Panc1 (cell line): ENCODE measurements around the gene EDN3.

Source experiments
- CTCF ChIP-seq: fragments of 450-650 bp; IDR thresholded peaks from 2 replicates; pipeline ENCODE4 v1.5.1; 2017; ENCODE audit warnings: mild to moderate bottlenecking
- POLR2AphosphoS5 ChIP-seq: IDR thresholded peaks from 2 replicates; pipeline ENCODE4 v1.6.1; 2012; ENCODE audit warnings: mild to moderate bottlenecking, low read depth, low read length, moderate library complexity
- TCF7L2 ChIP-seq: IDR thresholded peaks from 2 replicates; pipeline ENCODE4 v1.6.1; 2011; ENCODE audit warnings: mild to moderate bottlenecking, low read depth, low read length, inconsistent platforms
- TF ChIP-seq, protein P1 (sequence below), 2 experiments: IDR thresholded peaks; 2 replicates each; pipeline ENCODE4 v1.6.1; 2011 to 2012; ENCODE audit warnings: low read depth in 2 of 2, control low read depth in 1 of 2, low read length in 1 of 2, mild to moderate bottlenecking in 1 of 2, moderate library complexity in 1 of 2; ENCODE audit not compliant: insufficient read depth in 1 of 2

DNA sequence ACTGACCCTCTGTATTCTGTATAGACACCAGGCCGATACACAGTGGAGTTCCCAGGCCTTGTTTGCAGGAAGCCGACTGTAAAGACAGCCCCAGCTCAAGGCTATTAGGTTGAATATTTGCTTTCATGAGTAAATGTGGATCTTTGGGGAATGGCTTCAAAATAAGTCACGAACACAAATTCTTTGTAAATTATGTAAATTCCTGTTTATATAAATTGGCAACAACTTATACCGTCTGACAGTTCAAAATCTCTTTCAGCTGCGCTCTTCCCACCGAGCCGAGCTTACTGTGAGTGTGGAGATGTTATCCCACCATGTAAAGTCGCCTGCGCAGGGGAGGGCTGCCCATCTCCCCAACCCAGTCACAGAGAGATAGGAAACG lies 24.7 kb downstream of the EDN3 start:
- TF ChIP-seq CTCF (no peak), POLR2AphosphoS5 (no peak), TCF7L2 (no peak)
- TF ChIP-seq, protein P1, sequence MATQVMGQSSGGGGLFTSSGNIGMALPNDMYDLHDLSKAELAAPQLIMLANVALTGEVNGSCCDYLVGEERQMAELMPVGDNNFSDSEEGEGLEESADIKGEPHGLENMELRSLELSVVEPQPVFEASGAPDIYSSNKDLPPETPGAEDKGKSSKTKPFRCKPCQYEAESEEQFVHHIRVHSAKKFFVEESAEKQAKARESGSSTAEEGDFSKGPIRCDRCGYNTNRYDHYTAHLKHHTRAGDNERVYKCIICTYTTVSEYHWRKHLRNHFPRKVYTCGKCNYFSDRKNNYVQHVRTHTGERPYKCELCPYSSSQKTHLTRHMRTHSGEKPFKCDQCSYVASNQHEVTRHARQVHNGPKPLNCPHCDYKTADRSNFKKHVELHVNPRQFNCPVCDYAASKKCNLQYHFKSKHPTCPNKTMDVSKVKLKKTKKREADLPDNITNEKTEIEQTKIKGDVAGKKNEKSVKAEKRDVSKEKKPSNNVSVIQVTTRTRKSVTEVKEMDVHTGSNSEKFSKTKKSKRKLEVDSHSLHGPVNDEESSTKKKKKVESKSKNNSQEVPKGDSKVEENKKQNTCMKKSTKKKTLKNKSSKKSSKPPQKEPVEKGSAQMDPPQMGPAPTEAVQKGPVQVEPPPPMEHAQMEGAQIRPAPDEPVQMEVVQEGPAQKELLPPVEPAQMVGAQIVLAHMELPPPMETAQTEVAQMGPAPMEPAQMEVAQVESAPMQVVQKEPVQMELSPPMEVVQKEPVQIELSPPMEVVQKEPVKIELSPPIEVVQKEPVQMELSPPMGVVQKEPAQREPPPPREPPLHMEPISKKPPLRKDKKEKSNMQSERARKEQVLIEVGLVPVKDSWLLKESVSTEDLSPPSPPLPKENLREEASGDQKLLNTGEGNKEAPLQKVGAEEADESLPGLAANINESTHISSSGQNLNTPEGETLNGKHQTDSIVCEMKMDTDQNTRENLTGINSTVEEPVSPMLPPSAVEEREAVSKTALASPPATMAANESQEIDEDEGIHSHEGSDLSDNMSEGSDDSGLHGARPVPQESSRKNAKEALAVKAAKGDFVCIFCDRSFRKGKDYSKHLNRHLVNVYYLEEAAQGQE (IDR thresholded peaks at IDR 0.05; ENCODE audit: insufficient read depth in 1 of 2, low read depth in 2 of 2, low read length in 1 of 2) = no peak
